ENCODE results near the gene ANO6.
"Not testable (repeated sequence)": the region's sequence is repeated elsewhere in the genome, so short reads cannot be mapped to it uniquely, and the experiment has no call there.

DNA sequence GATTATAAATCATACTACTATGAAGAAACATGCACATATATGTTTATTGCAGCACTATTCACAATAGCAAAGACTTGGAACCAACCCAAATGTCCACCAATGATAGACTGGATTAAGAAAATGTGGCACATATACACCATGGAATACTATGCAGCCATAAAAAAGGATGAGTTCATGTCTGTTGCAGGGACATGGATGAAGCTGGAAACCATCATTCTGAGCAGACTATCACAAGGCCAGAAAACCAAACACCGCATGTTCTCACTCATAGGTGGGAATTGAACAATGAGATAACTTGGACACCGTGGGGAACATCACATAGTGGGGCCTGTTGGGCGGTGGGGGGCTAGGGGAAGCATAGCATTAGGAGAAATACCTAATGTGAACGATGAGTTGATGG is 181.6 kb downstream of the ANO6 start:
- TF ChIP-seq ZNF274 (IDR thresholded peaks at IDR 0.05; ENCODE audit: low read depth, low read length); YY1 (IDR thresholded peaks at IDR 0.05; ENCODE audit: insufficient read depth, insufficient read length): not testable (repeated sequence)
